ENCODE measurements around the gene B3GNT5. TPM values are rescaled to one million over a fixed set of nuclear protein-coding genes. Genes with fewer than 3 reads are reported as not detected.

Gene B3GNT5
- total and polyA plus RNA-seq, 9 of the 15 experiments (the other 6 are each of a cell fraction or from before 2014, with no cell fraction given): 8.8 to 23.8 (median 14.4) TPM

- DNase-seq (ENCODE audit: extremely low read depth in 1 of 4, low spot score in 3 of 4) (no peak), ATAC-seq (no peak), FAIRE-seq (no peak)
- no peak overlapping the region for H3K4me3 ChIP-seq
- H3K4me2 ChIP-seq (ENCODE audit: insufficient read depth, low read length): no peak overlapping the region
- H3K4me1 ChIP-seq (replicated peaks in 1 of 2; ENCODE audit: control insufficient read depth in 2 of 2, insufficient read depth in 2 of 2, low read length in 2 of 2): peaks cover 0 to 17% of the 10 kb centered on the region in 2 experiments; a peak in 4 of 5 replicates
- H3K27me3 ChIP-seq (ENCODE audit: control insufficient read depth in 2 of 2, insufficient read depth in 2 of 2, low read length in 2 of 2): no peaks in the 10 kb centered on the region
- H4K20me1 ChIP-seq (replicated peaks; ENCODE audit: control insufficient read depth, insufficient read depth, low read length): no peaks in the 10 kb centered on the region; the same call in 1 of the 2 replicates
- no peaks in the 10 kb centered on the region for H3K9me3 ChIP-seq (replicated peaks; ENCODE audit: control insufficient read depth, insufficient read depth, low read depth, low read length)
- peaks cover 48% of the 10 kb centered on the region; the same call in 2 of the 3 replicates for H3K79me2 ChIP-seq (ENCODE audit: control insufficient read depth, insufficient read depth, low read length)
- no peak overlapping the region for H3K9ac ChIP-seq (ENCODE audit: insufficient read depth in 1 of 2, low read depth in 2 of 2, low read length in 2 of 2)
- H2AFZ ChIP-seq (ENCODE audit: low read depth, low read length): no peak overlapping the region
- no TSS peak for BruUV-seq (replicated peaks)
- ChIA-PET POLR2A (interaction anchor here (1.5 kb wide), 1 partner anchor 18 kb away, joined by 8 read pairs; no protein-coding TSS in a partner anchor), CTCF (ENCODE audit: low intra/inter-chr PET ratio) (no interaction called here)
- in situ Hi-C loops (cut with MboI) (no loop called here), intact Hi-C loops (cut with micrococcal nuclease) (no loop called here)
- TF ChIP-seq PHTF2 (CRISPR knock-in tag; IDR thresholded peaks at IDR 0.05) (no peak), HMBOX1 (IDR thresholded peaks at IDR 0.05) (0 out of 2 replicates have a peak, but pooled peaks have one; percentile 39), ZNF12 (CRISPR knock-in tag; IDR thresholded peaks at IDR 0.05) (no peak)
- no peak overlapping the region for H3K27ac ChIP-seq (ENCODE audit: extremely low read depth, low read depth, low read length)
- 41% methylated on average over 5 of the region's 5 CpGs for WGBS (ENCODE audit: insufficient coverage, low coverage, missing lambda C conversion rate)
- H3K36me3 ChIP-seq (ENCODE audit: control insufficient read depth, insufficient read depth, low read length): peaks cover 12% of the 10 kb centered on the region; the same call in 2 of the 3 replicates
- H3K9me1 ChIP-seq (ENCODE audit: control insufficient read depth, insufficient read depth, low read length): no peaks in the 10 kb centered on the region
Observed at GRCh38 chr3:183264268-183264667, 11.2 kb downstream of the B3GNT5 start.

- Histone ChIP-seq H3K27me3 (ENCODE audit: control insufficient read depth in 2 of 2, insufficient read depth in 2 of 2, low read length in 2 of 2) (no peaks in the 10 kb centered on the region), H4K20me1 (replicated peaks; ENCODE audit: control insufficient read depth, insufficient read depth, low read length) (no peaks in the 10 kb centered on the region; the same call in 1 of the 2 replicates), H3K4me3 (no peak overlapping the region), H3K79me2 (ENCODE audit: control insufficient read depth, insufficient read depth, low read length) (peaks cover 43% of the 10 kb centered on the region; the same call in 2 of the 3 replicates), H3K36me3 (ENCODE audit: control insufficient read depth, insufficient read depth, low read length) (peaks cover 14% of the 10 kb centered on the region), H3K27ac (ENCODE audit: extremely low read depth, low read depth, low read length) (no peak overlapping the region), H3K9me1 (ENCODE audit: control insufficient read depth, insufficient read depth, low read length) (no peaks in the 10 kb centered on the region), H3K4me1 (replicated peaks in 1 of 2; ENCODE audit: control insufficient read depth in 2 of 2, insufficient read depth in 2 of 2, low read length in 2 of 2) (peaks cover 0 to 13% of the 10 kb centered on the region in 2 experiments; a peak in 4 of 5 replicates), H2AFZ (ENCODE audit: low read depth, low read length) (no peak overlapping the region), H3K4me2 (ENCODE audit: insufficient read depth, low read length) (no peak overlapping the region), H3K9me3 (replicated peaks; ENCODE audit: control insufficient read depth, insufficient read depth, low read depth, low read length) (no peaks in the 10 kb centered on the region), H3K9ac (ENCODE audit: insufficient read depth in 1 of 2, low read depth in 2 of 2, low read length in 2 of 2) (no peak overlapping the region)
- intact Hi-C loops (cut with micrococcal nuclease): no loop called here
- BruUV-seq (replicated peaks): no TSS peak
- in situ Hi-C loops (cut with MboI): no loop called here
- WGBS (ENCODE audit: insufficient coverage, low coverage, missing lambda C conversion rate): 88% methylated on average over 15 of the region's 15 CpGs
- no peak for DNase-seq (ENCODE audit: extremely low read depth in 1 of 4, low spot score in 3 of 4)
- ChIA-PET CTCF (ENCODE audit: low intra/inter-chr PET ratio) (no interaction called here), POLR2A (interaction anchor here (0.7 to 1.8 kb wide), 6 partner anchors 8 to 52 kb away, joined by 3 to 13 read pairs (median 6); no protein-coding TSS in a partner anchor)
- no peak for FAIRE-seq
- no peak for ATAC-seq
- TF ChIP-seq POLR2AphosphoS5 (IDR thresholded peaks at IDR 0.05; ENCODE audit: control insufficient read depth, insufficient read depth, low read depth, low read length) (no peak), XRCC5 (IDR thresholded peaks at IDR 0.05; ENCODE audit: low read depth, low read length) (no peak), HMBOX1 (IDR thresholded peaks at IDR 0.05) (no peak), MCM5 (IDR thresholded peaks at IDR 0.05; ENCODE audit: low read depth) (no peak), ZBTB7A (IDR thresholded peaks at IDR 0.05; ENCODE audit: borderline replicate concordance, control insufficient read depth, low read depth, low read length) (no peak), BCOR (IDR thresholded peaks at IDR 0.05) (no peak), FOXJ2 (tag; IDR thresholded peaks at IDR 0.05) (no peak), POU5F1 (IDR thresholded peaks at IDR 0.05; ENCODE audit: borderline replicate concordance, low read depth, low read length, partially characterized antibody) (no peak), MEF2A (IDR thresholded peaks at IDR 0.05; ENCODE audit: control insufficient read depth, low read depth, low read length) (no peak), NR2F6 (CRISPR knock-in tag; IDR thresholded peaks at IDR 0.05) (no peak), USF1 (CRISPR knock-in tag; IDR thresholded peaks at IDR 0.05) (no peak), ZNF24 (IDR thresholded peaks at IDR 0.05) (no peak)
Observed at GRCh38 chr3:183265157-183265642, 12.1 kb downstream of the B3GNT5 start.
